Brain microvascular endothelial cell (primary cell): ENCODE measurements around the gene EEFSEC.

Source experiments
- DNase-seq: peaks from one replicate; pipeline ENCODE4 v3.0.0-alpha.2; 2020
- H3K27ac ChIP-seq: fragments of 250-450 bp; sonication (Bioruptor Pico); 2 replicates; pipeline ENCODE4 v1.5.1; 2020; ENCODE audit warnings: mild to moderate bottlenecking, moderate library complexity
- H3K27me3 ChIP-seq: fragments of 250-450 bp; sonication (Bioruptor Pico); replicated peaks from 2 replicates; pipeline ENCODE4 v1.5.1; 2020; ENCODE audit warnings: mild to moderate bottlenecking
- H3K36me3 ChIP-seq: fragments of 250-450 bp; sonication (Bioruptor Pico); replicated peaks from 2 replicates; pipeline ENCODE4 v1.5.1; 2020; ENCODE audit warnings: mild to moderate bottlenecking
- H3K4me3 ChIP-seq: 2 replicates; pipeline ENCODE4 v1.5.1; 2011; ENCODE audit warnings: low read depth, mild to moderate bottlenecking, control low read depth, low read length, moderate library complexity
- CTCF ChIP-seq: IDR thresholded peaks from 2 replicates; pipeline ENCODE4 v1.5.1; 2011; ENCODE audit warnings: low read depth, mild to moderate bottlenecking, moderate library complexity, low read length, control low read depth, inconsistent platforms; ENCODE audit errors: missing control alignments
- in situ Hi-C: cut with HindIII; loops from 2 replicates; pipeline ENCODE4 v1.10.0; 2017; ENCODE audit warnings: low sequenced_read_pairs, low pct_ligation_motif_present

Gene EEFSEC

GRCh38 chr3:128122013-128122412 is 31.3 kb upstream of the EEFSEC start:
- H3K27me3 ChIP-seq, result no peaks in the 10 kb centered on the region
- TF ChIP-seq CTCF, result no peak
- in situ Hi-C loops, result no loop called here
- no peaks in the 10 kb centered on the region for H3K36me3 ChIP-seq
- no peak overlapping the region for H3K27ac ChIP-seq
- DNase-seq, result no peak
- no peak overlapping the region for H3K4me3 ChIP-seq

- H3K27ac ChIP-seq, result peak overlapping the region; percentile 68
- no peak for DNase-seq
- H3K27me3 ChIP-seq, result no peaks in the 10 kb centered on the region
- no peak for TF ChIP-seq CTCF
- in situ Hi-C loops, result no loop called here
- no peaks in the 10 kb centered on the region for H3K36me3 ChIP-seq
- peak overlapping the region; percentile 99 for H3K4me3 ChIP-seq
Observed at GRCh38 chr3:128123156-128123537, 30.1 kb upstream of the EEFSEC start.

- Histone ChIP-seq H3K27me3 (no peaks in the 10 kb centered on the region), H3K4me3 (peak within 1 kb of the TSS; percentile 99), H3K36me3 (no peaks in the 10 kb centered on the region), H3K27ac (peak within 1 kb of the TSS; percentile 68)
- in situ Hi-C loops, result no loop called here
- DNase-seq, result peak; percentile 98
- TF ChIP-seq CTCF, result no peak
Observed at GRCh38 chr3:128123538-128124368, 29.5 kb upstream of the EEFSEC start, which contains the start of gene RUVBL1. TSS of gene RUVBL1 (minus strand) at chr3:128123812. CDS start at chr3:128123724, 88 bp downstream.

- Histone ChIP-seq H3K27ac (no peak overlapping the region), H3K36me3 (no peaks in the 10 kb centered on the region), H3K4me3 (no peak overlapping the region), H3K27me3 (no peaks in the 10 kb centered on the region)
- no peak for DNase-seq
- in situ Hi-C loops, result no loop called here
- no peak for TF ChIP-seq CTCF
Observed at GRCh38 chr3:128127236-128127635, 26.0 kb upstream of the EEFSEC start.

- Histone ChIP-seq H3K36me3 (no peaks in the 10 kb centered on the region), H3K27me3 (no peaks in the 10 kb centered on the region), H3K27ac (no peak overlapping the region), H3K4me3 (no peak overlapping the region)
- no peak for DNase-seq
- in situ Hi-C loops, result no loop called here
- no peak for TF ChIP-seq CTCF
Observed at GRCh38 chr3:128128251-128128650, 25.0 kb upstream of the EEFSEC start.
